Renal cortical epithelial cell (primary cell): ENCODE results near the gene KCNK7. TPM values are rescaled to one million over a fixed set of nuclear protein-coding genes. Genes with fewer than 3 reads are reported as not detected.
A peak's percentile ranks its signal among the peaks of the same experiment; 100 is the strongest.
"Not testable (repeated sequence)": the region's sequence is repeated elsewhere in the genome, so short reads cannot be mapped to it uniquely, and the experiment has no call there.

Experiments used
- DNase-seq: peaks from one replicate; pipeline ENCODE4 v3.0.0-alpha.2; 2011; ENCODE audit warnings: low read depth
- total RNA-seq: library from RNA; depleted of rRNA; stranded (reverse); fragments of >200 nt; gene quantifications from 2 replicates; pipeline ENCODE4 v1.2.3, GENCODE V29; 2014

Gene KCNK7
- 0.20 TPM in 1 of 2 replicates, not detected in the other for total RNA-seq

- no peak for DNase-seq
These were observed at the start of gene KCNK7 for GRCh38 chr11:65595543-65596281. Gene KCNK7 (minus strand): TSS chr11:65595800. CDS start chr11:65595772, 28 bp downstream.

- DNase-seq: no peak
These were observed 49.2 kb upstream of the KCNK7 start for GRCh38 chr11:65644837-65645236.

- peak; percentile 25 for DNase-seq
These were observed 48.4 kb upstream of the KCNK7 start for GRCh38 chr11:65643971-65644370.

- DNase-seq: no peak
These were observed 46.5 kb upstream of the KCNK7 start for GRCh38 chr11:65642014-65642671.

- no peak for DNase-seq
These were observed 45.9 kb upstream of the KCNK7 start for GRCh38 chr11:65641297-65642013.

- DNase-seq: no peak
These were observed 45.1 kb upstream of the KCNK7 start for GRCh38 chr11:65640483-65641296.

GRCh38 chr11:65639623-65640482, 44.3 kb upstream of the KCNK7 start:
- no peak for DNase-seq

- not testable (repeated sequence) for DNase-seq
These were observed 43.6 kb upstream of the KCNK7 start for GRCh38 chr11:65639228-65639597.

- DNase-seq: peak; percentile 91
These were observed 42.3 kb upstream of the KCNK7 start, which contains the start of gene SIPA1 for GRCh38 chr11:65637794-65638419. Gene SIPA1 (plus strand): TSS chr11:65638101. CDS start chr11:65640922, 2,821 bp downstream.

- no peak for DNase-seq
These were observed 41.5 kb upstream of the KCNK7 start for GRCh38 chr11:65637032-65637557.

GRCh38 chr11:65636108-65637031, 40.8 kb upstream of the KCNK7 start:
- no peak for DNase-seq

- no peak for DNase-seq
These were observed 39.5 kb upstream of the KCNK7 start for GRCh38 chr11:65634905-65635731.

GRCh38 chr11:65634440-65634839, 38.8 kb upstream of the KCNK7 start:
- no peak for DNase-seq

GRCh38 chr11:65634109-65634436, 38.5 kb upstream of the KCNK7 start:
- DNase-seq: no peak

GRCh38 chr11:65633390-65634108, 37.9 kb upstream of the KCNK7 start:
- DNase-seq: no peak

- no peak for DNase-seq
These were observed 34.6 kb upstream of the KCNK7 start for GRCh38 chr11:65630215-65630614.

- DNase-seq: no peak
These were observed 34.0 kb upstream of the KCNK7 start for GRCh38 chr11:65629579-65629978.
